GM21381 (cell line): ENCODE results near the gene SLC34A1.

Experiments
- ATAC-seq: cut with Tn5 transposase; IDR thresholded peaks from one replicate; pipeline ENCODE4 v1.9.1; 2021; ENCODE audit warnings: mild to moderate bottlenecking, moderate library complexity; ENCODE audit not compliant: unreplicated experiment

The SLC34A1 gene

GRCh38 chr5:177444106-177445051, 60.1 kb downstream of the SLC34A1 start:
- no peak for ATAC-seq

- no peak for ATAC-seq
These were observed 61.0 kb downstream of the SLC34A1 start for GRCh38 chr5:177445052-177445916.

- ATAC-seq, result no peak
These were observed 61.6 kb downstream of the SLC34A1 start for GRCh38 chr5:177445917-177446199.

- peak; percentile 55 for ATAC-seq
These were observed 62.2 kb downstream of the SLC34A1 start, which contains the start of gene PRR7 for GRCh38 chr5:177446200-177447065. Gene PRR7, plus strand, starts transcription at chr5:177446814. Its CDS starts 8,254 bp downstream, at chr5:177455068.

- peak; percentile 35 for ATAC-seq
These were observed 62.9 kb downstream of the SLC34A1 start for GRCh38 chr5:177447066-177447610.

GRCh38 chr5:177447611-177448243, 63.5 kb downstream of the SLC34A1 start:
- no peak for ATAC-seq
